ENCODE measurements around the gene TSPAN4. TPM values are rescaled to one million over a fixed set of nuclear protein-coding genes. Genes with fewer than 3 reads are reported as not detected.

Gene TSPAN4
- total and polyA plus RNA-seq, 2 of the 13 experiments (the other 11 are each of a cell fraction or from before 2014, with no cell fraction given): 31.7 to 68.3 TPM

DNA sequence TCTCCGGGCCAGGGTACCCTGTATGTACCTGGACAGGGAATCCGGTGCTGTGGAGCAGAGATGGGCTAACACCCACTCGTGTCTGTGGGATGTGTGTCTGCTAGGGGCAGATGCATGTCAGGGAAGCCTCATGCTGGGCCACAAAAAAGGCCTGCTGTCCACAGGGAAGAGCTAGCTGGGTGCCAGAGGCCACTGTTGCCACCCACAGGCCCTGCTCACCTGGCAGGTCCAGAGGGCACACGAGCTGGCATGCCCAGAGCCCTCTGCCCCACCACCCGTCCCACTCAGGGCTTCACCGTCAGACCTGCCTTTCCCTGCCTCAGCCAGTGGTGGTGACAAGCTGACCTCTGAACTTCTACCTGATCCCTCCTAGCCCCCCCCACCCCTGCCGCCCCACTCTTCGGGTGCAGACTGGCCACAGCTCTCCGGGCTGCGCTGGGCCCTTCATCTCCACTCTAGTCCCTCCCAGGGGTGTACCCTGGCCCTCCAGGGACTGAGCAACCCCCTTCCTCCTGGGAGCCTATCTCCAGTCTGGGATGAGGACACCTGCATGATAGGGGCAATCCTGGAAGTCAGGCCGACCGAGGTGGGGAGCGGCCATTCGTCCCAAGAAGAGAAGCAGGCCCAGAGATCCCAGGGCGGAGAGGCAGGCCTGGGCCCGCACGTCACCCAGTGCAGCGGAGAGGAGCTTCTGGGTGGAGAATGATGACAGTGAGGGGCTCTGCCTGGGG, 45.9 kb upstream of the TSPAN4 start (continued):
- TF ChIP-seq, protein P1, sequence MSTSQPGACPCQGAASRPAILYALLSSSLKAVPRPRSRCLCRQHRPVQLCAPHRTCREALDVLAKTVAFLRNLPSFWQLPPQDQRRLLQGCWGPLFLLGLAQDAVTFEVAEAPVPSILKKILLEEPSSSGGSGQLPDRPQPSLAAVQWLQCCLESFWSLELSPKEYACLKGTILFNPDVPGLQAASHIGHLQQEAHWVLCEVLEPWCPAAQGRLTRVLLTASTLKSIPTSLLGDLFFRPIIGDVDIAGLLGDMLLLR (CRISPR knock-in tag; IDR thresholded peaks at IDR 0.05): peak; percentile 34; the same call in 1 of the 2 replicates
- TF ChIP-seq ZSCAN31 (CRISPR knock-in tag; IDR thresholded peaks at IDR 0.05; ENCODE audit: low read depth) (peak; percentile 21; the same call in 1 of the 2 replicates), PHF21A (CRISPR knock-in tag; IDR thresholded peaks at IDR 0.05) (no peak), KLF16 (CRISPR knock-in tag; IDR thresholded peaks at IDR 0.05) (no peak), TBL1XR1 (IDR thresholded peaks at IDR 0.05; ENCODE audit: borderline replicate concordance, low read length, partially characterized antibody) (no peak), ZNF839 (CRISPR knock-in tag; IDR thresholded peaks at IDR 0.05; ENCODE audit: borderline replicate concordance) (peak; percentile 49; the same call in 1 of the 2 replicates), ZNF468 (CRISPR knock-in tag; IDR thresholded peaks at IDR 0.05) (no peak), NR2F2 (IDR thresholded peaks at IDR 0.05; ENCODE audit: borderline replicate concordance, low read depth) (peak; percentile 19; the same call in 1 of the 2 replicates), POLR2G (IDR thresholded peaks at IDR 0.05; ENCODE audit: low read depth, low read length) (peak; percentile 19; the same call in 1 of the 2 replicates), DNMT1 (CRISPR knock-in tag; IDR thresholded peaks at IDR 0.05) (0 out of 2 replicates have a peak, but pooled peaks have one; percentile 15), ZNF776 (CRISPR knock-in tag; IDR thresholded peaks at IDR 0.05) (0 out of 2 replicates have a peak, but pooled peaks have one; percentile 46), ZNF891 (CRISPR knock-in tag; IDR thresholded peaks at IDR 0.05) (no peak), NR2C2 (CRISPR knock-in tag; IDR thresholded peaks at IDR 0.05; ENCODE audit: borderline replicate concordance) (peak; percentile 89), NR2F1 (CRISPR knock-in tag; IDR thresholded peaks at IDR 0.05) (no peak; a peak in 1 of 4 replicates), ZNF747 (CRISPR knock-in tag; IDR thresholded peaks at IDR 0.05; ENCODE audit: borderline replicate concordance) (0 out of 2 replicates have a peak, but pooled peaks have one; percentile 2)
- TF ChIP-seq, protein P2, sequence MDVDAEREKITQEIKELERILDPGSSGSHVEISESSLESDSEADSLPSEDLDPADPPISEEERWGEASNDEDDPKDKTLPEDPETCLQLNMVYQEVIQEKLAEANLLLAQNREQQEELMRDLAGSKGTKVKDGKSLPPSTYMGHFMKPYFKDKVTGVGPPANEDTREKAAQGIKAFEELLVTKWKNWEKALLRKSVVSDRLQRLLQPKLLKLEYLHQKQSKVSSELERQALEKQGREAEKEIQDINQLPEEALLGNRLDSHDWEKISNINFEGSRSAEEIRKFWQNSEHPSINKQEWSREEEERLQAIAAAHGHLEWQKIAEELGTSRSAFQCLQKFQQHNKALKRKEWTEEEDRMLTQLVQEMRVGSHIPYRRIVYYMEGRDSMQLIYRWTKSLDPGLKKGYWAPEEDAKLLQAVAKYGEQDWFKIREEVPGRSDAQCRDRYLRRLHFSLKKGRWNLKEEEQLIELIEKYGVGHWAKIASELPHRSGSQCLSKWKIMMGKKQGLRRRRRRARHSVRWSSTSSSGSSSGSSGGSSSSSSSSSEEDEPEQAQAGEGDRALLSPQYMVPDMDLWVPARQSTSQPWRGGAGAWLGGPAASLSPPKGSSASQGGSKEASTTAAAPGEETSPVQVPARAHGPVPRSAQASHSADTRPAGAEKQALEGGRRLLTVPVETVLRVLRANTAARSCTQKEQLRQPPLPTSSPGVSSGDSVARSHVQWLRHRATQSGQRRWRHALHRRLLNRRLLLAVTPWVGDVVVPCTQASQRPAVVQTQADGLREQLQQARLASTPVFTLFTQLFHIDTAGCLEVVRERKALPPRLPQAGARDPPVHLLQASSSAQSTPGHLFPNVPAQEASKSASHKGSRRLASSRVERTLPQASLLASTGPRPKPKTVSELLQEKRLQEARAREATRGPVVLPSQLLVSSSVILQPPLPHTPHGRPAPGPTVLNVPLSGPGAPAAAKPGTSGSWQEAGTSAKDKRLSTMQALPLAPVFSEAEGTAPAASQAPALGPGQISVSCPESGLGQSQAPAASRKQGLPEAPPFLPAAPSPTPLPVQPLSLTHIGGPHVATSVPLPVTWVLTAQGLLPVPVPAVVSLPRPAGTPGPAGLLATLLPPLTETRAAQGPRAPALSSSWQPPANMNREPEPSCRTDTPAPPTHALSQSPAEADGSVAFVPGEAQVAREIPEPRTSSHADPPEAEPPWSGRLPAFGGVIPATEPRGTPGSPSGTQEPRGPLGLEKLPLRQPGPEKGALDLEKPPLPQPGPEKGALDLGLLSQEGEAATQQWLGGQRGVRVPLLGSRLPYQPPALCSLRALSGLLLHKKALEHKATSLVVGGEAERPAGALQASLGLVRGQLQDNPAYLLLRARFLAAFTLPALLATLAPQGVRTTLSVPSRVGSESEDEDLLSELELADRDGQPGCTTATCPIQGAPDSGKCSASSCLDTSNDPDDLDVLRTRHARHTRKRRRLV (CRISPR knock-in tag; IDR thresholded peaks at IDR 0.05): 0 out of 2 replicates have a peak, but pooled peaks have one; percentile 65
- TF ChIP-seq, protein P3, sequence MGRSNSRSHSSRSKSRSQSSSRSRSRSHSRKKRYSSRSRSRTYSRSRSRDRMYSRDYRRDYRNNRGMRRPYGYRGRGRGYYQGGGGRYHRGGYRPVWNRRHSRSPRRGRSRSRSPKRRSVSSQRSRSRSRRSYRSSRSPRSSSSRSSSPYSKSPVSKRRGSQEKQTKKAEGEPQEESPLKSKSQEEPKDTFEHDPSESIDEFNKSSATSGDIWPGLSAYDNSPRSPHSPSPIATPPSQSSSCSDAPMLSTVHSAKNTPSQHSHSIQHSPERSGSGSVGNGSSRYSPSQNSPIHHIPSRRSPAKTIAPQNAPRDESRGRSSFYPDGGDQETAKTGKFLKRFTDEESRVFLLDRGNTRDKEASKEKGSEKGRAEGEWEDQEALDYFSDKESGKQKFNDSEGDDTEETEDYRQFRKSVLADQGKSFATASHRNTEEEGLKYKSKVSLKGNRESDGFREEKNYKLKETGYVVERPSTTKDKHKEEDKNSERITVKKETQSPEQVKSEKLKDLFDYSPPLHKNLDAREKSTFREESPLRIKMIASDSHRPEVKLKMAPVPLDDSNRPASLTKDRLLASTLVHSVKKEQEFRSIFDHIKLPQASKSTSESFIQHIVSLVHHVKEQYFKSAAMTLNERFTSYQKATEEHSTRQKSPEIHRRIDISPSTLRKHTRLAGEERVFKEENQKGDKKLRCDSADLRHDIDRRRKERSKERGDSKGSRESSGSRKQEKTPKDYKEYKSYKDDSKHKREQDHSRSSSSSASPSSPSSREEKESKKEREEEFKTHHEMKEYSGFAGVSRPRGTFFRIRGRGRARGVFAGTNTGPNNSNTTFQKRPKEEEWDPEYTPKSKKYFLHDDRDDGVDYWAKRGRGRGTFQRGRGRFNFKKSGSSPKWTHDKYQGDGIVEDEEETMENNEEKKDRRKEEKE (IDR thresholded peaks at IDR 0.05): no peak
- TF ChIP-seq, protein P4, sequence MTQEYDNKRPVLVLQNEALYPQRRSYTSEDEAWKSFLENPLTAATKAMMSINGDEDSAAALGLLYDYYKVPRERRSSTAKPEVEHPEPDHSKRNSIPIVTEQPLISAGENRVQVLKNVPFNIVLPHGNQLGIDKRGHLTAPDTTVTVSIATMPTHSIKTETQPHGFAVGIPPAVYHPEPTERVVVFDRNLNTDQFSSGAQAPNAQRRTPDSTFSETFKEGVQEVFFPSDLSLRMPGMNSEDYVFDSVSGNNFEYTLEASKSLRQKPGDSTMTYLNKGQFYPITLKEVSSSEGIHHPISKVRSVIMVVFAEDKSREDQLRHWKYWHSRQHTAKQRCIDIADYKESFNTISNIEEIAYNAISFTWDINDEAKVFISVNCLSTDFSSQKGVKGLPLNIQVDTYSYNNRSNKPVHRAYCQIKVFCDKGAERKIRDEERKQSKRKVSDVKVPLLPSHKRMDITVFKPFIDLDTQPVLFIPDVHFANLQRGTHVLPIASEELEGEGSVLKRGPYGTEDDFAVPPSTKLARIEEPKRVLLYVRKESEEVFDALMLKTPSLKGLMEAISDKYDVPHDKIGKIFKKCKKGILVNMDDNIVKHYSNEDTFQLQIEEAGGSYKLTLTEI (CRISPR knock-in tag; conservative IDR thresholded peaks at IDR 0.05): no peak
